Tibial artery (tissue), 4 donors: ENCODE results near the gene P2RX5.

Experiments used
- DNase-seq, 2 donors: peaks; one replicate each; pipeline ENCODE4 v3.0.0-alpha.2; 2019
- H3K27ac ChIP-seq, 2 donors: fragments of 200-600 bp; sonication (generic) in 1 of 2; 1 replicate in 1 of 2; 2 replicates in 1 of 2; pipeline ENCODE4 v1.5.1; 2018 to 2019; ENCODE audit warnings: mild to moderate bottlenecking in 1 of 2
- H3K27me3 ChIP-seq, 2 donors: fragments of 200-600 bp; sonication (generic) in 1 of 2; one replicate each; pipeline versions ENCODE4 v1.5.1 to v1.6.0; 2016 to 2019
- H3K36me3 ChIP-seq, 3 donors: fragments of 200-600 bp; sonication (generic) in 2 of 3; one replicate each; pipeline ENCODE4 v1.5.1; 2016 to 2019; ENCODE audit warnings: mild to moderate bottlenecking in 2 of 3
- H3K4me1 ChIP-seq, 4 donors: fragments of 200-600 bp; sonication (generic) in 2 of 4; 1 replicate in 3 of 4; 2 replicates in 1 of 4; pipeline ENCODE4 v1.5.1; 2016 to 2019
- H3K4me3 ChIP-seq, 2 donors: fragments of 200-600 bp; sonication (generic) in 1 of 2; 1 replicate in 1 of 2; 2 replicates in 1 of 2; pipeline ENCODE4 v1.5.1; 2018 to 2019; ENCODE audit warnings: mild to moderate bottlenecking in 2 of 2
- H3K9me3 ChIP-seq, 3 donors: fragments of 200-600 bp; sonication (generic) in 1 of 3; one replicate each; pipeline ENCODE4 v1.5.1; 2016 to 2019
- intact Hi-C: fragments of 100-400 bp; cut with DNase I; formaldehyde crosslinking; loops from one replicate; pipeline ENCODE4 v1.15.0; 2023; ENCODE audit warnings: low total_unique reads
- TF ChIP-seq, protein P1 (sequence below), 2 experiments: fragments of 200-600 bp in 1 of 2; fragments of 450-650 bp in 1 of 2; IDR thresholded peaks; one replicate each; pipeline ENCODE4 v1.5.1; 2017 to 2019; ENCODE audit warnings: antibody characterized with exemption in 2 of 2, mild to moderate bottlenecking in 1 of 2, moderate library complexity in 1 of 2

The P2RX5 gene

DNA sequence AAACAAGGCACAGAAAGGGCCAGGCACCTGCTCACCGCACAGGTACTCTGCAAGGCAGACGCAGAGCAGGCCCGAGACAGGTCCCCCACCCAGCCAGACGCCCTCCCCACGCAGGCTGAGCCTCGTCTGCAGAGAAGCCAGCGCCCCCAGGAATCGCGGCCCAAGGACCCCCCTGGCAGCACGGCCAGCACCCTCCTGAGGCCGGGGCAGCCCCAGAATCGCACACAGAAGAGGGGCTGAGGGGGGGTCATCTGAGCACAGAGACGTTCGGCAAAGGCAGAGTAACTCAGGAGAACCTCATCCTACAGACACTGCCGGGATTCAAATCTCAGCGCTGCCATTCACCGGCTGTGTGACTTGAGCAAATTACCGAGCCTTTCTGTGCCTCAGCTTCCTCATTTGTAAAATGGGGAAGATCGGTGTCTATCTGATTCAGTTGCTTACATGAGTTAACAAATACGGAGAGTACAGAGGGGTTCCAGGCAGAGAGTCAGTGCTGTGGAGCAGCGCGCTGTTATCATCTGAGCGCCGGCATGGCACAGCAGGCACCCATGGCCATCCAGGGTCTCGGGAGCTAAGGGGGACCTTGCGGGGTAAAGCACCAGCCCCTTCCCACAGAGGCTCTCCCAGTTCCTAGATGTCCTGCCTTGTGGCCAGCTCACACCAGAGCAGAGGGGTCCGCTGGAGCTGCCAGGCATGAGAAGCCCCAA is 17.0 kb downstream of the P2RX5 start:
- Histone ChIP-seq H3K4me1 (no peaks in the 10 kb centered on the region), H3K36me3 (no peaks in the 10 kb centered on the region), H3K9me3 (no peaks in the 10 kb centered on the region), H3K4me3 (no peak overlapping the region), H3K27ac (no peak overlapping the region), H3K27me3 (peaks cover 0 to 42% of the 10 kb centered on the region in 2 donors)
- no peak for DNase-seq
- TF ChIP-seq, protein P1, sequence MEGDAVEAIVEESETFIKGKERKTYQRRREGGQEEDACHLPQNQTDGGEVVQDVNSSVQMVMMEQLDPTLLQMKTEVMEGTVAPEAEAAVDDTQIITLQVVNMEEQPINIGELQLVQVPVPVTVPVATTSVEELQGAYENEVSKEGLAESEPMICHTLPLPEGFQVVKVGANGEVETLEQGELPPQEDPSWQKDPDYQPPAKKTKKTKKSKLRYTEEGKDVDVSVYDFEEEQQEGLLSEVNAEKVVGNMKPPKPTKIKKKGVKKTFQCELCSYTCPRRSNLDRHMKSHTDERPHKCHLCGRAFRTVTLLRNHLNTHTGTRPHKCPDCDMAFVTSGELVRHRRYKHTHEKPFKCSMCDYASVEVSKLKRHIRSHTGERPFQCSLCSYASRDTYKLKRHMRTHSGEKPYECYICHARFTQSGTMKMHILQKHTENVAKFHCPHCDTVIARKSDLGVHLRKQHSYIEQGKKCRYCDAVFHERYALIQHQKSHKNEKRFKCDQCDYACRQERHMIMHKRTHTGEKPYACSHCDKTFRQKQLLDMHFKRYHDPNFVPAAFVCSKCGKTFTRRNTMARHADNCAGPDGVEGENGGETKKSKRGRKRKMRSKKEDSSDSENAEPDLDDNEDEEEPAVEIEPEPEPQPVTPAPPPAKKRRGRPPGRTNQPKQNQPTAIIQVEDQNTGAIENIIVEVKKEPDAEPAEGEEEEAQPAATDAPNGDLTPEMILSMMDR (IDR thresholded peaks at IDR 0.05): no peak
- intact Hi-C loops: no loop called here

DNA sequence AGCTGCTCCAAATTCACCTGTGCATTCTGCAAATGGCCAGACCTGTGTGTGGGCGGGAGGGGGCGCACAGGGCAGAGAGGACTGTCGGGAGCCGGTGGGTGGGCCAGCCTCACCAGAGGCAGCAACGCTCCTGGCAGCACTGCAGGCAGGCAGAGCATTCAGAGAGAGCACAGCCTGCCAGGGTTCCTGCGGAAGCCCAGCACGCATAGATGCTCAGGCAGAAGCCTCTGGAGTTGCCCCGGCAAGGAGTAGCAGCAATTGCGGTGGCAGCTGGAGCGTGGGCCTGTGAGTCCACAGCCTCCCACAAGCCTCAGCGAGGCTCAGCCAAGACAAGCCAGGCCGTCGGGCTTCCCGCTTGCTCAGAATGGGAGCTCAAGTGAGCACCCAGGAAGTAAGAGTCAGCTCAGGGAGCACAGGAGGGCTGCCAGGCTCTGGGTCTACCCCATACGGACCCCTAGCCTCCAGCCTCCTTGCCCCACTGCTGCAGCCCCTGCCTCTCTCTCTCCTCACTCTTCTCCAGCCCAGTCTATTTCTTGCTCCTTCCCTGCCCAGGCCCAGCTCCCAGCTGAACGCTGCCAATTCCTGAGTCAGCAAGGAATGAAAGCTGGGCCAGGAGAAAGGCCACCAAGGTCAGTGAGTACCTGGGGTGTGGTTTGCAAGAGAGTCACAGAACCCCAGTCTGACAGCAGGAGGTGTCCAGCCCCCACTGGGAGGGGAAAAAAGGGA is 17.7 kb downstream of the P2RX5 start:
- H3K9me3 ChIP-seq: no peaks in the 10 kb centered on the region
- no peak overlapping the region for H3K27ac ChIP-seq
- no peak for DNase-seq
- H3K36me3 ChIP-seq: no peaks in the 10 kb centered on the region
- intact Hi-C loops: no loop called here
- TF ChIP-seq, protein P1 (IDR thresholded peaks at IDR 0.05): no peak
- H3K4me1 ChIP-seq: no peaks in the 10 kb centered on the region
- peaks cover 0 to 36% of the 10 kb centered on the region in 2 donors for H3K27me3 ChIP-seq
- no peak overlapping the region for H3K4me3 ChIP-seq

DNA sequence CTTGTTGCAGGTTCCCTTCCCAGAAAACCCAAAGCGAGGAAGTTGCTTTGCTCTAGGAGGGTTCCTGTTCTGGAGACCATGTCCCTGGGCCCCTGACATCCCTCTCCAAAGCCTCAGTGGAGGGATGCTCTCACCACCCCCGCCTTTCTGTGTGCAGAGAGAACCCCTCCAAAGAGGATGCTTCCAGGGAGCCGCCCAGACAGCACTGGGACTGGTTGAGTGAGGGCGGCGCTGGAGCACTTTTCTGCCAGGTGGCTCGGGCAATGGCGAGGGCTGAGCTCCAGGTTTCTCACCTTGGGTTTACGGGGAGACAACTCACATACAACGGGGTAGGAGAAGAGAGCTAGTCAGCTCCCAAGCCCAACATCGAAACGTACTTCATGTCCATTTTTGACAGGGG is 20.1 kb downstream of the P2RX5 start:
- H3K36me3 ChIP-seq: peaks cover 0 to 12% (median 0%) of the 10 kb centered on the region in 3 donors
- H3K4me3 ChIP-seq: no peak overlapping the region
- no peaks in the 10 kb centered on the region for H3K9me3 ChIP-seq
- DNase-seq: no peak
- intact Hi-C loops: no loop called here
- TF ChIP-seq, protein P1 (IDR thresholded peaks at IDR 0.05): no peak
- H3K27ac ChIP-seq: no peak overlapping the region
- no peaks in the 10 kb centered on the region for H3K4me1 ChIP-seq
- peaks cover 0 to 13% of the 10 kb centered on the region in 2 donors for H3K27me3 ChIP-seq

DNA sequence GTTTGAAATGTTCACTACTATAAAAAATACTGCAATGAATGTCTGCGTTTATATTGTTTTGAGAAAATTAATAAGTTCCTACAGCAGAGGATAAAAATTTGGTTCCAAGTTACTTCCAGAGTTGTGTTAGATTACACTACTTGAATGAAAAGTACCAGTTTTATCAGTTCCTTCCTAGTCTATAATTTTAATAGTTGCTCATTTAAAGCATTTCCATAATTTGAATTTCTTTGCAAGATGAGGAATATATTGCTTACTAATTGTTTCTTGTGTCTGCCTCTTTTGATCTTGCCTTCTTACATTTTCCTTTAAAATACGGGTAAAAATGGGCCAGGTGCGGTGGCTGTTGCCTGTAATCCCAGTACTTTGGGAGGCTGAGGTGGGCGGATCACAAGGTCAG is 23.4 kb downstream of the P2RX5 start:
- TF ChIP-seq, protein P1 (IDR thresholded peaks at IDR 0.05): no peak
- H3K27me3 ChIP-seq: no peaks in the 10 kb centered on the region
- no peak overlapping the region for H3K27ac ChIP-seq
- no peaks in the 10 kb centered on the region for H3K9me3 ChIP-seq
- DNase-seq: no peak
- H3K4me3 ChIP-seq: no peak overlapping the region
- peaks cover 6 to 13% (median 10%) of the 10 kb centered on the region in 4 donors for H3K4me1 ChIP-seq
- H3K36me3 ChIP-seq: peaks cover 0 to 12% (median 0%) of the 10 kb centered on the region in 3 donors
- intact Hi-C loops: no loop called here

DNA sequence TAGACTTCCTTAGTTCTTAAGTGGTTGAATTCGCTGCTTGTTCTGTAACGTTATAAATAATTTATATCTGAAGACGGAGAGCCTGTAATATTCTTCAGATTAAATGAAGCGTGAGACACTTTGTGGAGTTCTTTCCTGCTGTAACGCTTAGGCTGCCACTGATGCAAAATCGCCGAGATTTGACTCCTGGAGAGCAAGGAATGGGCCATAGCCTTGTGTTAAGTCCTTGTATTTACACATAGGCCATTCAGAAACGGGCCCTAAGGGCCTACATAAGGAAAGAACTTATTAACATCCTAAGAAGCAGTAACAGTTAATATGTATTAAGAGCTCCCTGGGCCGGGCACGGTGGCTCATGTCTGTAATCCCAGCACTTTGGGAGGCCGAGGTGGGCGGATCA is 26.4 kb downstream of the P2RX5 start:
- intact Hi-C loops: loop anchor here (10.0 kb wide), 1 partner anchor 955 kb away; the partner anchor contains the start of gene CLUH
- H3K27ac ChIP-seq: peak overlapping the region; percentile 86 to 89

More for the DNA sequence above, 26.4 kb downstream of the P2RX5 start:
- Histone ChIP-seq H3K36me3 (peaks cover 6 to 17% (median 6%) of the 10 kb centered on the region in 3 donors), H3K4me3 (peak overlapping the region; percentile 92 to 98), H3K27me3 (no peaks in the 10 kb centered on the region), H3K9me3 (no peaks in the 10 kb centered on the region), H3K4me1 (peaks cover 6 to 32% (median 28%) of the 10 kb centered on the region in 4 donors)
- no peak for DNase-seq
- TF ChIP-seq, protein P1 (IDR thresholded peaks at IDR 0.05): no peak
